SK-N-SH treated with all-trans-retinoic acid at 6 μM for 48 hours (cell line): ENCODE data around the gene ADCY5.

ENCODE experiments used
- ARNTL ChIP-seq: fragments of 450-650 bp; formaldehyde crosslinking; IDR thresholded peaks from 2 replicates; pipeline ENCODE4 v1.5.0; 2020; ENCODE audit warnings: low read depth, mild to moderate bottlenecking, moderate library complexity, borderline replicate concordance
- BACH2 ChIP-seq: fragments of 250-450 bp; sonication (Bioruptor Pico); IDR thresholded peaks from 2 replicates; pipeline ENCODE4 v1.9.0; 2021; ENCODE audit warnings: mild to moderate bottlenecking, borderline replicate concordance
- CREB5 ChIP-seq: fragments of 250-450 bp; sonication (Bioruptor Pico); IDR thresholded peaks from 2 replicates; pipeline ENCODE4 v1.5.1; 2020; ENCODE audit warnings: low read depth, mild to moderate bottlenecking, moderate library complexity
- ISL1 ChIP-seq: fragments of 250-450 bp; sonication (Bioruptor Pico); IDR thresholded peaks from 2 replicates; pipeline ENCODE4 v2.1.2; 2022; ENCODE audit warnings: mild to moderate bottlenecking, moderate library complexity
- OSR1 ChIP-seq: fragments of 250-450 bp; sonication (Bioruptor Pico); IDR thresholded peaks from 2 replicates; pipeline ENCODE4 v1.8.0; 2022; ENCODE audit warnings: moderate library complexity, mild to moderate bottlenecking, inconsistent platforms
- POU6F1 ChIP-seq: fragments of 250-450 bp; sonication (Bioruptor Pico); IDR thresholded peaks from 2 replicates; pipeline ENCODE4 v1.8.0; 2021; ENCODE audit warnings: low read depth, mild to moderate bottlenecking, moderate library complexity, borderline replicate concordance
- RARB ChIP-seq: fragments of 250-450 bp; sonication (Bioruptor Pico); IDR thresholded peaks from 2 replicates; pipeline ENCODE4 v1.8.0; 2021; ENCODE audit warnings: mild to moderate bottlenecking, moderate library complexity
- SNAI2 ChIP-seq: fragments of 250-450 bp; sonication (Bioruptor Pico); IDR thresholded peaks from 2 replicates; pipeline ENCODE4 v1.5.0; 2020; ENCODE audit warnings: mild to moderate bottlenecking, moderate library complexity
- TSHZ2 ChIP-seq: fragments of 250-450 bp; sonication (Bioruptor Pico); IDR thresholded peaks from 2 replicates; pipeline ENCODE4 v1.5.0; 2020; ENCODE audit warnings: mild to moderate bottlenecking, moderate library complexity
- ZFP30 ChIP-seq: fragments of 450-650 bp; formaldehyde crosslinking; IDR thresholded peaks from 2 replicates; pipeline ENCODE4 v1.5.0; 2022; ENCODE audit warnings: mild to moderate bottlenecking, moderate library complexity
- ZNF565 ChIP-seq: fragments of 450-650 bp; formaldehyde crosslinking; conservative IDR thresholded peaks from 2 replicates; pipeline ENCODE4 v1.5.0; 2020; ENCODE audit warnings: low read depth, mild to moderate bottlenecking, moderate library complexity
- ZNF8 ChIP-seq: fragments of 450-650 bp; formaldehyde crosslinking; IDR thresholded peaks from 2 replicates; pipeline ENCODE4 v1.5.0; 2020; ENCODE audit warnings: mild to moderate bottlenecking, moderate library complexity
- TF ChIP-seq, protein P1 (sequence below): fragments of 250-450 bp; sonication (Bioruptor Pico); IDR thresholded peaks from 2 replicates; pipeline ENCODE4 v1.8.0; 2020; ENCODE audit warnings: mild to moderate bottlenecking, moderate library complexity, borderline replicate concordance

DNA sequence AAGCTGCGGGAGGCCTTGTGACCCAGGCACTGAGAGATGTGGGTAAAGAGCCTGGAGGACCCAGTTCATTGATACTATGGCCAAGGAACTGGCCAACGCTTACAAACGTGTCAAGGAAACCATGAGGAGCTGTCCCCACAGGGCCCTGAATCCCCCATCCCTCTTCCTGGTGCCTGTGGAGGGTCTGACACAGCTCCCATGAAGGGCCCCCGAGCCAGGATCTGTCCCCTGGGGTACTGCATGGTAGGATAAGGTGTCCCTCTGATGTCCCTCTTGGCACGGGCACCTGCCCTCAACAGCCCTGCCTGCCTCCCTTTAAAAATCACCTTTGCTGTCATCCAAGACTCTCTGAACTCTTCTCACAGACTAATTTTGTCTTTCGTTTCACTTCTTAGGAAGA lies 122.4 kb downstream of the ADCY5 start:
- TF ChIP-seq POU6F1: no peak
- no peak for TF ChIP-seq ZFP30
- no peak for TF ChIP-seq TSHZ2 (CRISPR knock-in tag)
- TF ChIP-seq ZNF565 (CRISPR knock-in tag): no peak
- TF ChIP-seq, protein P1, sequence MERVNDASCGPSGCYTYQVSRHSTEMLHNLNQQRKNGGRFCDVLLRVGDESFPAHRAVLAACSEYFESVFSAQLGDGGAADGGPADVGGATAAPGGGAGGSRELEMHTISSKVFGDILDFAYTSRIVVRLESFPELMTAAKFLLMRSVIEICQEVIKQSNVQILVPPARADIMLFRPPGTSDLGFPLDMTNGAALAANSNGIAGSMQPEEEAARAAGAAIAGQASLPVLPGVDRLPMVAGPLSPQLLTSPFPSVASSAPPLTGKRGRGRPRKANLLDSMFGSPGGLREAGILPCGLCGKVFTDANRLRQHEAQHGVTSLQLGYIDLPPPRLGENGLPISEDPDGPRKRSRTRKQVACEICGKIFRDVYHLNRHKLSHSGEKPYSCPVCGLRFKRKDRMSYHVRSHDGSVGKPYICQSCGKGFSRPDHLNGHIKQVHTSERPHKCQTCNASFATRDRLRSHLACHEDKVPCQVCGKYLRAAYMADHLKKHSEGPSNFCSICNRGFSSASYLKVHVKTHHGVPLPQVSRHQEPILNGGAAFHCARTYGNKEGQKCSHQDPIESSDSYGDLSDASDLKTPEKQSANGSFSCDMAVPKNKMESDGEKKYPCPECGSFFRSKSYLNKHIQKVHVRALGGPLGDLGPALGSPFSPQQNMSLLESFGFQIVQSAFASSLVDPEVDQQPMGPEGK: no peak
- no peak for TF ChIP-seq ARNTL (CRISPR knock-in tag)
- TF ChIP-seq OSR1 (CRISPR knock-in tag): no peak
- no peak for TF ChIP-seq ISL1
- TF ChIP-seq SNAI2: no peak
- TF ChIP-seq ZNF8: no peak
- no peak for TF ChIP-seq RARB (CRISPR knock-in tag)
- no peak for TF ChIP-seq CREB5
- no peak for TF ChIP-seq BACH2 (CRISPR knock-in tag)
